Calu3 (cell line): ENCODE data around the gene NDUFS6. TPM values are rescaled to one million over a fixed set of nuclear protein-coding genes. Genes with fewer than 3 reads are reported as not detected.

ENCODE experiments used
- Bru-seq: library from RNA; stranded (reverse); fragments of 400-500 nt; gene quantifications from one replicate; lab custom pipeline; 2021; lab: Mats Ljungman, UMichigan
- BruChase-seq, 2 experiments: library from RNA; stranded (reverse); fragments of 400-500 nt; gene quantifications; one replicate each; lab custom pipeline; 2021; lab: Mats Ljungman, UMichigan
- BruUV-seq: library from RNA; stranded (reverse); fragments of 400-500 nt; replicated peaks from 2 replicates; lab custom pipeline; 2021; lab: Mats Ljungman, UMichigan
- CTCF ChIA-PET: fragments of 300-600 bp; sonication (Branson Sonifier 250); formaldehyde crosslinking; loops from one replicate; lab custom pipeline; 2022; ENCODE audit warnings: antibody characterized with exemption; lab: Charles Lee
- DNase-seq: peaks from one replicate; pipeline ENCODE4 v3.0.0; 2022
- H3K27ac Mint-ChIP-seq: one replicate; pipeline ENCODE4 v1.8.0; 2022; ENCODE audit warnings: mixed read lengths; ENCODE audit not compliant: unreplicated experiment
- H3K27me3 Mint-ChIP-seq: one replicate; pipeline ENCODE4 v1.8.0; 2022; ENCODE audit warnings: mixed read lengths; ENCODE audit not compliant: unreplicated experiment
- H3K36me3 Mint-ChIP-seq: one replicate; pipeline ENCODE4 v1.8.0; 2022; ENCODE audit warnings: mild to moderate bottlenecking, moderate library complexity, mixed read lengths; ENCODE audit not compliant: insufficient read depth, unreplicated experiment
- H3K4me1 Mint-ChIP-seq: one replicate; pipeline ENCODE4 v1.8.0; 2022; ENCODE audit warnings: mild to moderate bottlenecking, low read depth, mixed read lengths; ENCODE audit not compliant: unreplicated experiment
- H3K4me3 Mint-ChIP-seq: one replicate; pipeline ENCODE4 v1.8.0; 2022; ENCODE audit warnings: mild to moderate bottlenecking, low read depth, moderate library complexity, mixed read lengths; ENCODE audit not compliant: unreplicated experiment
- H3K9me3 Mint-ChIP-seq: one replicate; pipeline ENCODE4 v1.8.0; 2022; ENCODE audit warnings: low read depth, mixed read lengths; ENCODE audit not compliant: unreplicated experiment
- CTCF ChIP-seq: fragments of 200-600 bp; IDR thresholded peaks from one replicate; pipeline ENCODE4 v1.8.0; 2022; ENCODE audit warnings: antibody characterized with exemption; ENCODE audit not compliant: unreplicated experiment
- intact Hi-C: fragments of 100-400 bp; cut with micrococcal nuclease; formaldehyde crosslinking; loops from one replicate; pipeline ENCODE4 v1.10.0; 2022; ENCODE audit not compliant: unreplicated experiment
- long read RNA-seq: library from polyadenylated mRNA; stranded (forward); transcript quantifications from one replicate; pipeline ENCODE4 v2.0.0, GENCODE V29; 2022
- total RNA-seq: library from RNA; stranded (reverse); gene quantifications from 2 replicates; pipeline ENCODE4 v1.2.3, GENCODE V29; 2022

NDUFS6 gene
- total RNA-seq (42.5 and 44.7 TPM in 2 replicates), Bru-seq, nascent RNA (percentile 85 among the genes with signal in this experiment), BruChase-seq, experiment 1, labeled RNA remaining after a 6-hour chase (percentile 77 among the genes with signal in this experiment), BruChase-seq, experiment 2, labeled RNA remaining after a 2-hour chase (percentile 69 among the genes with signal in this experiment)
- long read RNA-seq, transcript NDUFS6-201 (4 exons, 1,082 nt): major isoform, 166 of 185 reads
- long read RNA-seq, partial matches to known transcripts: 7 of 185 reads
- long read RNA-seq, other reads (novel, unspliced or antisense): 12 of 185 reads

DNA sequence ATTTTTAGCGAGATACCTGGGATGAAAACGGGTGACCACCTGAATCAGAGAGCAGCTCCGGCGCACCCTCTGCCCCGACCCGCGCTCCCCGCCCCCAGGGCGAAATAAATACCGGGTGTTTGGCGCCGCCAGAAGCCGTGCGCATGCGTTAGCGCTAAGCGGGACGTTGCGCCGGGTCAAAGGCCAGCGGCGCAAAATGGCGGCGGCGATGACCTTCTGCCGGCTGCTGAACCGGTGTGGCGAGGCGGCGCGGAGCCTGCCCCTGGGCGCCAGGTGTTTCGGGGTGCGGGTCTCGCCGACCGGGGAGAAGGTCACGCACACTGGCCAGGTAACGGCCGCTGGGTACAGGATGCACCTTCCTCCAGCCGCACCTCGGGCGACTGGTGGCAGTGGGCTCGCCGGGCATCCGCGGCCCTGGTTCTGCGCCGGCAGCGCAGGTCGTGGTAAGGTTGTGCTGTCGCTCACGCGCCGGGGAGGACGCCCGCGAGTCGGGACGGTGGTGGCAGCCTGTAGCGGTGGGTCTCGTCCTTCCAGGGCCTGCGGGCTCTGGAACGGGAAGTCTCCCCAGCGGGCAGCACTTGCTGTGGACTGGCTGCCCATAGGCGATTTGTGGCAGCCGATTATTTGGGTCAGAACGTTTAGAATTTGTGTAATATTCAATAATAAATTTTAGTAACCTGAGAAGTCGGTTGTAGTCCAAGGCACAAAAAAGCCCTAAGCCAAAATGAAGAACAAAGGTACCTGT is at the start of gene NDUFS6:
TSS of gene NDUFS6 (plus strand) at position 186 of the 745 bp plus-strand sequence. CDS start at position 197, 11 bp downstream.
- TF ChIP-seq CTCF: no peak
- intact Hi-C loops: no loop called here
- CTCF ChIA-PET: interaction anchor here (0.6 kb wide), 1 partner anchor 951 kb away, joined by 3 read pairs; no protein-coding TSS in a partner anchor
- Mint-ChIP-seq H3K27me3 (no peaks in the 10 kb centered on the region), H3K36me3 (peaks cover 69% of the 10 kb centered on the region), H3K27ac (peak within 1 kb of the TSS; percentile 82), H3K9me3 (no peaks in the 10 kb centered on the region), H3K4me3 (peak within 1 kb of the TSS; percentile 95), H3K4me1 (peaks cover 8% of the 10 kb centered on the region)
- peak; percentile 75 for DNase-seq
- no TSS peak for BruUV-seq

GRCh38 chr5:1751864-1752822 is 49.1 kb upstream of the NDUFS6 start:
- CTCF ChIA-PET: interaction anchor here (0.6 kb wide), 1 partner anchor 40 kb away, joined by 5 read pairs; no protein-coding TSS in a partner anchor
- no peak for DNase-seq
- Mint-ChIP-seq H3K36me3 (no peaks in the 10 kb centered on the region), H3K4me3 (no peak overlapping the region), H3K27me3 (peaks cover 62% of the 10 kb centered on the region), H3K4me1 (no peaks in the 10 kb centered on the region), H3K9me3 (no peaks in the 10 kb centered on the region), H3K27ac (no peak overlapping the region)
- BruUV-seq: no TSS peak
- TF ChIP-seq CTCF: no peak
- intact Hi-C loops: no loop called here

- no peaks in the 10 kb centered on the region for H3K4me1 Mint-ChIP-seq
- no peak overlapping the region for H3K27ac Mint-ChIP-seq
- no peak overlapping the region for H3K4me3 Mint-ChIP-seq
- intact Hi-C loops: no loop called here
- BruUV-seq: no TSS peak
- H3K9me3 Mint-ChIP-seq: no peaks in the 10 kb centered on the region
- CTCF ChIA-PET: interaction anchor here (0.6 kb wide), 1 partner anchor 39 kb away, joined by 5 read pairs; no protein-coding TSS in a partner anchor
- peaks cover 57% of the 10 kb centered on the region for H3K27me3 Mint-ChIP-seq
- no peak for TF ChIP-seq CTCF
- DNase-seq: no peak
- H3K36me3 Mint-ChIP-seq: no peaks in the 10 kb centered on the region
Observed at GRCh38 chr5:1752881-1753280, 48.3 kb upstream of the NDUFS6 start.

GRCh38 chr5:1753490-1753889 is 47.7 kb upstream of the NDUFS6 start:
- no peak for DNase-seq
- Mint-ChIP-seq H3K4me3 (no peak overlapping the region), H3K27ac (no peak overlapping the region), H3K4me1 (no peaks in the 10 kb centered on the region), H3K36me3 (no peaks in the 10 kb centered on the region), H3K9me3 (peaks cover 3% of the 10 kb centered on the region), H3K27me3 (peaks cover 51% of the 10 kb centered on the region)
- TF ChIP-seq CTCF: no peak
- CTCF ChIA-PET: no interaction called here
- no TSS peak for BruUV-seq
- intact Hi-C loops: no loop called here
